RPMI7951 (cell line): Measurements from ENCODE around the gene BOK. TPM values are rescaled to one million over a fixed set of nuclear protein-coding genes. Genes with fewer than 3 reads are reported as not detected.

Experiments used
- DNase-seq: peaks from one replicate; pipeline ENCODE4 v3.0.0-alpha.2; 2012; ENCODE audit warnings: low read depth
- total RNA-seq: library from RNA; depleted of rRNA; stranded (reverse); fragments of >200 nt; shearing (Covaris generic); gene quantifications from 2 replicates; pipeline ENCODE4 v1.2.3, GENCODE V29; 2014

BOK gene
- total RNA-seq, 1 experiment from 2014 or later, result 13.2 TPM

GRCh38 chr2:241538838-241539615 is 19.5 kb upstream of the BOK start:
- DNase-seq, result no peak

DNA sequence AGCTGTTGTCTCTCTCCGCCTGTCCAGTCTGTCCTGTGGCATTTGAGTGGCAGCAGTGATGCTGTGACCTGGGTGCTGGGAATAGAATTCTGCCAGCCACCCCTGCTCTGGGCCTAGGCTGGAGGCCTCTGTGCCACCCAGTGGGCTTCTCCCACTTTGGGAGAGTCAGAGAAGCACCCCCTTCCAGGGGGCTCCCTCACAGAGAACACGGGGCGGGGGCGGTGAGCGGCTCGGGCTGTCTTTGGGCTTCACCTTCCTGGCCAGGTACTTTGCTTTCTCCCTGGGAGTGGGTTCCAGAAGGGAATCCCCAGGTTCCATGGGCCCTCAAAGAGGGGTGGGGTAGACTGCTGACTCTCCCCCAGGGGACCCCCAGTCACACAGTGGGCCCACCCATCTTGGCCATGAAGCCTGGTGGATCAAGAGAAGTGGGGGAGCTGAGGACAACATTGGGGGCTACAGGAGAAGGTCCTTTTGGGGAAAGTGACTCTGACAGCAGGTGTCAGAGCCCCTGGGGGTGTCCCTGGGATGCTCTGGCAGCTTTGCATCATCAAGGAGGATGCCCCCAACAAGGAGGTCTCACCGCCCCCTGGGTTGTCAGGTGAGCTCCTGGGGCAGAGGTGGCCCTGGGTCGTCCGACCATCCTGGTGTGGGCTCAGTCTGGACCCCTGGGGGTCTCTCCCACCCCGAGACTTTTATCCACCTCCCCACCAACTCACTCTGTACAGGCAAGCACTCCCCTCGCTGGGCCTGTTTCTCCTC is 18.8 kb upstream of the BOK start:
- DNase-seq, result no peak

GRCh38 chr2:241540401-241540770 is 18.2 kb upstream of the BOK start:
- DNase-seq, result no peak

DNA sequence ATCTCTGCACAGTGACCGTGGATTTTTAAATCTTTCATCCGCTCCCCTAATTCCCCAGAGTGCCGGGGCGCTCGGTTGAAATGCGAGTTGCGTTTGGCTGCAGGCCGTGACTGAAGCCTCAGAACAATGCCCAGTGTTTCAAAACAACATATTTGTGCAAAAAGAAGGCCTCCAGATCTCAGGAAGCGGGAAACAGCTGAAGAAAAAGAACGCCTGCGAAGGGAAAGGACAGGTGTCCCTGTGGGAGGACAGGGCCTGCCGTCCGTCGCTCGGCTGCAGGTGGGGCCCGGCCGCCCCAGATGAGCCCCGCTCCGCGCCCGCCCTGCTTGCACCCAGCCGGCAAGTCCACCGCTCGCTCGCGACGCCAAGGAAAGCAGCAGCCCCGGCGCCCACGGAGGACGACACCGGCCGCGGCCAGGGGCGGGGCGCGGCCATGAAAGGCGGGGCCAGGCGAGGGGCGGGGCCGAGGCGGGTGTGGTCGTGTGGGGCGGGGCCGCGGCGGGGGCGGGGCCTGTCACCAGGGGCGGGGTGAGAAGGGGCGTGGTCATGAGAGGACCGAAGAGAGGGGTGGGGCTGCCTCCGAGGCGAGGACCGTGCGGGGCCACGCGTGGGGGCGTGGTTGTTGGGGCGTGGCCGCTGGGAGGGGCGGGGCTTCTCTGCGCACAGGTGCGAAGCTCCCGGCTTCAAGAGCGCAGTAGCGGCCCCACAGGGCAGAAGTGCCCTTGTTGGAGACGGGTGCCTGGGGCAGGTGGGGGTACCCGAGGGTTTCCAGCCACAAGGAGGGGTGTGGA is 17.6 kb upstream of the BOK start:
- DNase-seq, result peak; percentile 53

- DNase-seq, result no peak
Observed at GRCh38 chr2:241541564-241542277, 16.8 kb upstream of the BOK start.

DNA sequence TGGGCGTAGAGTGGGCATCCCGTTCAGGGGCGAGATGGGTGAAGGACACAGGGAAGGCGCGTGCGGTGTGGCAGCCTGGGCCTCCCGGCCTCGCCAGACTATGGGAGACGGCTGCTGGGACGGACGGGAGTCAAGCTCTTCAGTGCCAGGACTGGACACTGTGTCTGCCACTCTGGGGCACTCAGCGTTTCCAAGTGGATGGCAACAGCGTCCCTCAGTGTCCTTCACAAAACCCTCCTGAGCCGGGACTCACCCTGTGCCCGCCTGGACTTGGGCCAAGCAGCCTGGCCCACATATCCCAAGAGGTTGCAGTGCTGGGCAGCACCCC is 16.3 kb upstream of the BOK start:
- DNase-seq, result no peak

GRCh38 chr2:241545106-241545505 is 13.4 kb upstream of the BOK start:
- peak; percentile 72 for DNase-seq

DNA sequence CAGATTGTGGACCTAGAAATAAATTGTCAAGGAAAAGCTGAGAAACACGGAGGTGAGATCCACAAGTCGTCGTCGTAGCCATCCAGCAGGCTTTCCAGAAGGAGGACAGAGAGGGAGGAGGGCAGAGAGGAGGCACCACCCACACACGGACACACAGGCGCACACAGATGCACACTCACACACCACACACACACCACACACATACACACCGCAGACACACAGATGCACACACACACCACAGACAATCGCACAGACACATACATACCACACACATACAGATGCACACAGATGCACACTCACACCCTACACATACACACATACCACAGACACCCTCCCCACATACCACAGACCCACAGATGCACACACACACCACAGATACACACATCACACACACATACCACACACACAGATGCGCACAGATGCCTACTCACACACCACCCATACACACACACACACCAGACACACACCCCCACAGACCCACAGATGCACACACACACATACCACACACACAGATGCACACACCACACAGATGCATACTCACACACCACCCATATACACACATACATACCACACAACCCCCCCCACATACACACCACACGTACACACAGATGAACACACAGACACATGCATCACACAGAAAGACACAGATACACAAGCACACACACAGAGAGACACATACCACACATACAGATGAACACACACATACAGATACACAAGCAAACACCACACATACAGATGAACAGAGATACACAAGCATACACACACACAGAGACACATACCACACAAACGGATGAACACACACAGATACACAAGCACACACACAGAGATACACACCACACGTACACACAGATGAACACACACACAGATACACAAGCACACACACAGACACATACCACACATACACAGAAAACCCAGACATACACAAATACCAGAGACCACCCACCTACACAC is 12.7 kb upstream of the BOK start:
- no peak for DNase-seq

DNA sequence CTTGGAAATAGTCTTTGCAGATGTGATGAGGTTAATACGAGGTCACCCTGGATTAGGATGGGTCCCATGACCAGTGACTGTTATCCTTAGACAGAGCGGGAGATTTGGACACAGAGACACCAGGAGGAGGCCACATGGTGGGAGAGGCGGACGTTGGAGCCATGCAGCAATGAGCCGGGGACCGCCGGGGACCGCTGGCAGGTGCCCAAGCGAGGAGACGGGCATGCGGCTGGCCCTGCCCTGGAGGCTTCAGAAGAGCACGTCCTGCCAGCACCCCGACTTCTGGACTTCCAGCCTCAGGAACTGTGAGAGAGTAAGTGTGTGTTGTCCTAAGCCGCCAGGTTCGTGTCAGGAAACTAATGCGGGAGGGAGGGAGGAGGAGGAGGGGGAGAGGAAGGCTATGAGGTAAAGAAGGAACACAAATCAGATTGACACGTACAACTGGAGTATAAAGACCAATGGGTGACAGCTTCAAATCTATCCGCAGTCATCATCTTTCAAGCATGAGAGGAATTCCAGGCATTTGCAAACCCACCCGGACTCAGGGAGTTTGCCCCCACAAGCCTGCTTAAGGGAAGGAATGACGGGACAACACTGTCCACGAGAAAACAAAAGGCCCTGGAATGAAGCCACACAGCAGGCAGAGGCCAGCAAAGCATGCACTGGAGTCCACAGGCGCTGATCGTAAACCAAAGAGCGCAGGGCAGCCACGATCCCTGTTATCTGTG is 11.6 kb upstream of the BOK start:
- peak; percentile 87 for DNase-seq

DNA sequence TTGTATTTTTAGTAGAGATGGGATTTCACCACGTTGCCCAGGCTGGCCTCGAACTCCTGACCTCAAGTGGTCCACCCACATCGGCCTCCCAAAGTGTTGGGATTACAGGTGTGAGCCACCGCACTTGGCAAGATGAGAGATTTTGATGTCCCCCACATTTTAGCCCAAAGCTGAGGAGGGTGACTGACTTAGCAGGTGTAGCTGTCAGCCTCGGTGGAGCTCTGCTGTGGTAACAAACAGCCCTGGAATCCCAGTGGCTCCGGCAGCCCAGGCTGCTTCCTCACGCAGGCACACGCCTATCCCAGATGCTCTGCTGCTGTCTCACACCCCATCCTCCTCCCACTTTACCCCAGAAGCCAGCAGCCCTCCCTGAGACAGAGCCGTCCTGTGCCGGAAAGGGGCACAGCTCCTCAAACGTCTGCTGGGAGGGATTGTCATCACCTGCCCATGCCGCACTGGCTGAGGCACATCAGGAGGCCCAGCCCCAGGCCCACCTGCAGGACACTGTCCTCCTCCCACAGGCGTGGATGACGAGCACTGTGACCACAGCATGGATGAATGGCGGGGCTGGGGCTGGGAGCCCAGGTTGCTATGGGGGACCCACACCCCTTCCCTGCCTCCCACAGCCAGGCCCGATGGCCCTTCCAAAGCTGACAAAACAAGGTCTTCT is 10.6 kb upstream of the BOK start:
- DNase-seq, result no peak

DNA sequence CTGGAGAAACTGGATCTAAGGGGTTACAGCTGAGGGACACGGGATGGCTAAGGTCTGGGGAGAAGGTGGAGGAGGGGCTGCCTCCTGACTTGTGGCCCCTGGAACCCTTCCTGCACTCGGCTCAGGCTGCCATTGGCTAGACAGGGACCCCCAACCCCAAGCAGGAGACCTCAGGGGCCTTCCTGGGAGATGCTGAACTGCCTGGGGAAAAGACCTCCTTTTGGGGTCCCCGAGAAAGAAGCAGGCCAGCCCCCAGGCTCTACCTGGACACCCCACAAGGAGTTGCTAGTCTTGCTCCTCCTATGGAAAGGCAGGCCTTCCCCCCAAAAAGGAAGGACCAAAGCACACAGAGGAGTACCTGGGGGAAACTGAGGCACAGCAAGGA is 10.1 kb upstream of the BOK start:
- no peak for DNase-seq

DNA sequence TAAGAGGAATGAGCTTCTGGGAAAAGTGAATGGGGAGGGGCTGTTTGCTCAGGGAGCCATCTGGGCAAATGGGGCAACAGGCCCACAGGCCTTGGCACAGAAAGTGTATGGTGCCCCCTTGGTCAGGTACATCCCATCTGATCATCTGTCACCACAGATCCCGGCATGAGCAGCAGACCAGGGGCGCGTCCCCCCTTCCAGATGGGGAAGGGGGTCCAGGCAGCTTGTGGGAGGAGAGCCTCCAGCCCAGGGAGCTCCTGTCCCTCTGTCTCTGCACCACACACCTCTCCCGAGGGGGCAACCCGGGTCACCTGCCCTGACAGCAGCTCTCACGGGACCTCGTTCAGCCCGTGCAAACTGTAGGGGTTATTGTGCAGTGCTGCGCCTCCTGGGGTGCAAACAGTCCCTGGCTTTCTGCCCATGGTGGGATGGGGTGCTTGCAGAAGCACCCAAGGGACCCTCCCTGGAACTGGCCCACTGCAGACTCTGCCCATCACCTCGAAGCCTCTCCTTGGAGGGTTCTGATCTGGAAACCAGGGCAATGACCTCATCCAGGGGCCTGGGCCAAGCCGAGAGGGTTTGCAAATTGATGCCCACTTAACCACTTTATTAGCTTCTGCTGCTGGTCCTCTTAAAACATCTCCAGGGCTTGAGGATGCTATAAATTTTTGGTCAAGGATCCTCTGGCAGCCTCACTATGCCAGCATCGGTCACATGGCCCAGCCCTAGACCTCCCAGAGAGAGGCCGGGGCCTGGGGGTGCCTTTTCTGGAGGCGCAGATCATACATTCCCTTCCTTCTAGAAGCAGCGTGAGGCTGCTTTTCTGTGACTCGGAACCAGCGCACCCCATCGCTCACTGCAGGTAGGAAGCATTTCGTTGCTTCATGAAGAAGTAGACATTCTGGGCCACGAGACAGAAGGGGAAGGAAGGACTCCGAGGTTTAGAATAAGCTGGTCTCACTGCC is 7.6 kb upstream of the BOK start:
- DNase-seq, result no peak

DNA sequence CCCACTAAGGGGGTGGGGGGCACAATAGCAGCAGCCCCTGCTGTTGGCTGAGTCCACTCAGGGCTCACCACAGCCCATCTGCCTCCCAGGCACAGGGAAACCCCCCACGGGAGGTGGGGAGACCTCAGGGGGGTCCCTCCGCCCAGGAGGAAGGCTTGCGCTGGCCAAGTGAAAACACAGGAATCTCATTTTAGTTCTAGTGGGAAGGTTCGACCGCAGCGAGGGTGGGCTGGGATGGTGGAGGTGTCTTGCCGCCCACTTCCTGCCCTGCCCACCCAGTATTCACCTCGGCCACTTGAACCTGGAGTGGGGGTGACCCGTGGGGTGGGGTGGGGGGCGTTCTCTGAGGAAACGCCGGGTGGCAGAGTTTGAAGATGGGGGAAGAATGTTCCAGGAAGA is 6.9 kb upstream of the BOK start:
- no peak for DNase-seq

- no peak for DNase-seq
Observed at GRCh38 chr2:241551998-241552737, 6.4 kb upstream of the BOK start.

DNA sequence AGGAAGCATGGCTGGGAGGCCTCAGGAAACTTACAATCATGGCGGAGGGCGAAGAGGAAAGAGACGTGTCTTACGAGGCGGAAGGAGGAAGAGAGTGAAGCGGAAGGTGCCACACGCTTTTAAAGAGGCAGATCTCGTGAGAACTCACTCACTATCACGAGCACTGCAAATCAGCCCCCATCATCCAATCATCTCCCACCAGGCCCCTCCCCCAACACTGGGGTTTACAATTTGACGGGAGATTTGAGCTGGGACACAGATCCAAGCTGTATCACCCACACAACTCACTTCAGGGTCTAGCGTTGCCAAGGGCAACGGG is 5.1 kb upstream of the BOK start:
- no peak for DNase-seq

- no peak for DNase-seq
Observed at GRCh38 chr2:241553981-241554380, 4.6 kb upstream of the BOK start.

DNA sequence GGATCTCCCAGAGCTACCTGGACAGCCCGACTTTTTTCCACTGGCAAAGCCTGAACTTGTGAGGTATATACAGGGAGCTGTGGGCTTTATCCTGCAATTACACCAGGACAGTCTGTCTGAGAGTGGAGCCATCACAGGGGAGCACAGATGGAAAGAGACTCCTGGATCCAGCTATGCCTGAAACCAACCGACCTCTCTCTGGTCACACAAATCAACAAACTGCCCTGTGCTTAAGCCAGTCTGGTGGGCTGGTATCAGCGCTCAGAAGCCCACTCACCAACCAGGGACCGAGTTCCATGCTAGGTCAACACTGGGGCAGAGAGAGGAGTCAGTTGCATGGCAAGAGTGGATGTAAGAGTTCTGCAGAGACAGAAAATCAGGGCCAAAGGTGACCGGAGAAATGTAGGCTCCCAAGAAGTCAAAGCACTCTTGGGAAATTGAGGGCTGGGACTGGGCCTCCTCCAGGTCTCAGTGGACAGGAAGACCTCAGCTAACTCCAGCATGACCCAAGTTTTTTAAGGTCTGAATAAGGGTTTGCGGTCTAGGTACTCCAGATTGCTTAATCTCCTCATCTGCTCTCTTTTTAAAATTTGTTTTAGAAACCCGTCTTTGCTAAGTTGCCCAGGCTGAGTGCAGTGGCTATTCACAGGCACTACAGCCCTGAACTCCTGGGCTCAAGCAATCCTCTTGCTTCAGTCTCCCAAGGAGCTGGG is 3.8 kb upstream of the BOK start:
- DNase-seq, result no peak
